Colonic mucosa (tissue), 4 donors: Measurements from ENCODE around the gene IFT27. TPM values are rescaled to one million over a fixed set of nuclear protein-coding genes. Genes with fewer than 3 reads are reported as not detected.

Experiments used
- DNase-seq: peaks from one replicate; pipeline ENCODE4 v3.0.0-alpha.2; 2020
- H3K27ac ChIP-seq: fragments of 200-600 bp; one replicate; pipeline ENCODE4 v1.8.0; 2021
- H3K27me3 ChIP-seq: fragments of 200-600 bp; one replicate; pipeline ENCODE4 v1.8.0; 2021
- H3K36me3 ChIP-seq: fragments of 200-600 bp; one replicate; pipeline ENCODE4 v1.8.0; 2021
- H3K4me1 ChIP-seq: fragments of 200-600 bp; one replicate; pipeline ENCODE4 v1.8.0; 2021; ENCODE audit warnings: mild to moderate bottlenecking
- H3K4me3 ChIP-seq: fragments of 200-600 bp; one replicate; pipeline ENCODE4 v1.8.0; 2021
- H3K9ac ChIP-seq, 2 donors: one replicate each; pipeline ENCODE4 v1.7.0; 2013; ENCODE audit warnings: control low read depth in 2 of 2, low read depth in 2 of 2, low read length in 2 of 2
- H3K9me3 ChIP-seq: fragments of 200-600 bp; one replicate; pipeline ENCODE4 v1.8.0; 2021
- CTCF ChIP-seq: fragments of 200-600 bp; IDR thresholded peaks from one replicate; pipeline ENCODE4 v1.8.0; 2022; ENCODE audit warnings: antibody characterized with exemption, mild to moderate bottlenecking
- intact Hi-C: fragments of 100-400 bp; cut with DNase I; formaldehyde crosslinking; loops from one replicate; pipeline ENCODE4 v1.14.1; 2022
- total RNA-seq, 2 donors: library from RNA; stranded (reverse); fragmentation: NEBNext Ultra II Directional in 1 of 2; extraction: Animal tissue kit (Norgen Biotek cat#: 25700) in 1 of 2; gene quantifications; one replicate each; pipeline ENCODE4 v1.2.1, GENCODE V29; 2021
- donor health status: healthy.
- donor health status: DM: no; HTN: no; CAD: no.
- donor health status: DM: no; HTN: no; CAD: no.

IFT27 gene
- total RNA-seq, 2 donors from 2014 or later, result 27.1 to 44.6 TPM

GRCh38 chr22:36772451-36772850 lies 3.5 kb downstream of the IFT27 start:
- Histone ChIP-seq H3K9me3 (no peaks in the 10 kb centered on the region), H3K27ac (no peak overlapping the region), H3K27me3 (no peaks in the 10 kb centered on the region), H3K9ac (no peak overlapping the region), H3K4me3 (no peak overlapping the region), H3K4me1 (peaks cover 4% of the 10 kb centered on the region), H3K36me3 (no peaks in the 10 kb centered on the region)
- TF ChIP-seq CTCF, result no peak
- DNase-seq, result no peak
- intact Hi-C loops, result no loop called here

DNA sequence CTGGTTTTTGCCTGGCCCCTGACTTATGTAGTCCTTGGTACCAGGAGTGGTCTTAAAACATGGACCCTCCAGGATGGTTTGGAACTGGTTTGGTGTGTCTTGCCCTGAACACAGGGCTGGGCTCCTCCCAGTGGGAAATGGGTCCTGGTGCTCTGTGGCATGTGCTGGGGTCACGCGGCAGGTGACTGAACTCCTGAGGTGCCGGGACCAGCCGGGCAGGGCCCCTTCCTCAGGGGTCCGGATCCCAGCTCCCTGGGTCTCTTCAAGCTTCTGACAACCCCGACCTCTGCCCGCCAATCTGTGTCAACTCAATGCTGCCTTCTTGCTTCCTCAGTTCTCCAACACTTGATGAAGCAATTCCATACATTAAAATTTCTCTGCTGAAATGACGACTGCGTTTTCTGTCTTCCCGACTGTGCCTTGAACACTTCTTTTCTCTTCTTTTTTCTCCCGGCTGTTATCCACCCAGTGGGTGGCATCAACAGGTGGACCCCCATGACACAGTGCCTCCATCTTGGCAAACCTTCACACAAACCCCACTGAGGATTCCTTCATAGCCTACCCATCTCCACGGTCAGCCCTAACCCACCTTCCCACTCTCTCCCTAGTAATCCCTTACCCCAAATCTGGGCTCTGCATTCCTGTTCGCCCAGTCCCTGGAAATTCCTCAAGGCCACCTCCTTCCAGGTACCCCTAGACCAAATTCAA lies 4.4 kb downstream of the IFT27 start:
- Histone ChIP-seq H3K4me3 (no peak overlapping the region), H3K9ac (no peak overlapping the region), H3K4me1 (peaks cover under 1% of the 10 kb centered on the region), H3K36me3 (no peaks in the 10 kb centered on the region), H3K27ac (no peak overlapping the region), H3K27me3 (no peaks in the 10 kb centered on the region), H3K9me3 (no peaks in the 10 kb centered on the region)
- DNase-seq, result no peak
- intact Hi-C loops, result no loop called here
- TF ChIP-seq CTCF, result no peak

DNA sequence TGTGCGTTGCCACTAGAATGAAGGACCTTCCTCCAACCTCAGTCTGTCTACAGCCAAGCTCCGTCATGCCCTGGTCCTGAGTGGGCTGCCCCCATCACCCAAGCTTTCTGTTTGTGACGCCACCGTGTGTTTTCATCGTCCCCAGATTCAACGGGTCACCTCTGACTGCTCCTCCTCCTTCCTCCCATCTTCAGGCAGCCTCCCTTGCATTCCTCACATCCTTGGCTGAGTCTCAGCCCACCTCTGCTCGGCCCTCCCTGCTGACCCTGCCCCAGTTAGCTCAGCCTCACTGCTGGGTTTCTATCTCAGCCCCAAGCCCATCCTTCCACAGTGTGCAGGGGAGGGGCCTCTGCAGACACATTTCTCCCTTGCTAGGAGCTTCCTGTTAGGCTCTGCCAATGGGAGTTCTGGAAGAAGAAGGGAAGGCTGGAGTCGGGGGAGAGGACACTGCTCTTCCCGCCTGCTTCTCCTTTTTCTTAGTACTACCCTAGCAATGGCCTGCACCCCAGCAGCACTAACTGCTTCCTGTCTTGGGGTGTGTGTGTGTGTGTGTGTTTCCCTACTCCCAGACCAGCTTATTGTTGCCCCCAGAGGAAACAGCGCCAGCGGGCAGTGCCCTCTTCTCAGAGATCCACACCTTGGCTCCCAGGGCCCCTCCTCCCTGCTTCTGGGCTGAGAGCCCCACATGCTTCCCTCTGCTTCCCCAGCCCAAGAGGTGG lies 5.2 kb downstream of the IFT27 start:
- intact Hi-C loops, result no loop called here
- TF ChIP-seq CTCF, result no peak
- H3K27me3 ChIP-seq, result no peaks in the 10 kb centered on the region
- H3K36me3 ChIP-seq, result no peaks in the 10 kb centered on the region
- DNase-seq, result no peak
- no peaks in the 10 kb centered on the region for H3K9me3 ChIP-seq
- H3K4me3 ChIP-seq, result no peak overlapping the region
- H3K9ac ChIP-seq, result no peak overlapping the region
- H3K4me1 ChIP-seq, result no peaks in the 10 kb centered on the region
- H3K27ac ChIP-seq, result no peak overlapping the region

DNA sequence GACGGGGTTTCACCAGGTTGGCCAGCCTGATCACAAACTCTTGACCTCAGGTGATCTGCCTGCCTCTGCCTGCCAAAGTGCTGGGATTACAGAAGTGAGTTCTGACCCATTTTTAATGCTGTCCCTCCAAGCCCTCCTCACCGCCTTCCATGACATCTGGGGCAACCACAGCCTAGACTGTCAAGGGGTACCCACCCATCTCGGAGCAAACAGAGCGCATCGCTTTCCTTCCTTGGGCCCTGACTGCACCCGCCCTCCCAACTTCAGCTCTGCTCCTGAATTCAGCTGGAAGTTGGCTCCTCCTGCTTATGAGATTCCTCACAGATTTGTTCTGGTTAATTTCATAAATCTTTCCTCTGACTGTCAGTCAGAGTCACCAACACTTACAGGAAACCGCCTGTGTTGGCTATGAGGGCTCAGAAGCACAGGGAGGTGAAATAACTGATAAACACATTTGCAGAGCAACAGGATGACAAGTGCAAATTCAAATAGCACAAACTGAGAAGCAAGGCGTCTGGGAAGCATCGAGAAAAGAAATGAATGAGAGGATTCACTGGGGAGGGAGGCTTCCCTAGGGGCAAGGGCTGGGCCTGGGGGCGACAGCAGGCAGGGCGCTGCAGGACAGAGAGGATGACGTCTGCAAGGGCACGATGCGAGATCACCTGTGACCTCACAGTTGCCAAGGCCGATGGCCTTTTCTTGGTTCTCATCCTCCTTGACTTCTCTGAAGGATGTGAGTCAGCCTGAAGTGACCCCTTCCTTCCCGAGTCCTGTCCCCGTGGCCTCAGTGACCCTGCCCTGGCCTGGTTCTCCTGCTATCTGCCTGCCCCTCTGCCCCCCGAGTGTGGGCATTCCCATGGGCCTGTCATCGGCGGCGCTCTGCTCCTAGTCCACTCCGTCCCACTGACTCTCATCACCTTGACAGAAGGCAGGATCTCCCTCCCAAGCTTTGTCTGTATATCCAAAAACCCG lies 6.1 kb downstream of the IFT27 start:
- no peak overlapping the region for H3K4me3 ChIP-seq
- H3K27me3 ChIP-seq, result no peaks in the 10 kb centered on the region
- no peak for DNase-seq
- intact Hi-C loops, result loop anchor here (10.0 kb wide), 1 partner anchor 225 kb away; no protein-coding TSS in a partner anchor
- H3K9ac ChIP-seq, result no peak overlapping the region
- no peaks in the 10 kb centered on the region for H3K36me3 ChIP-seq
- no peak overlapping the region for H3K27ac ChIP-seq
- no peak for TF ChIP-seq CTCF
- no peaks in the 10 kb centered on the region for H3K4me1 ChIP-seq
- no peaks in the 10 kb centered on the region for H3K9me3 ChIP-seq

- Histone ChIP-seq H3K36me3 (no peaks in the 10 kb centered on the region), H3K9ac (no peak overlapping the region), H3K27me3 (no peaks in the 10 kb centered on the region), H3K4me1 (no peaks in the 10 kb centered on the region), H3K9me3 (no peaks in the 10 kb centered on the region), H3K4me3 (no peak overlapping the region), H3K27ac (no peak overlapping the region)
- no peak for DNase-seq
- no peak for TF ChIP-seq CTCF
- intact Hi-C loops, result loop anchor here (10.0 kb wide), 1 partner anchor 224 kb away; no protein-coding TSS in a partner anchor
Observed at GRCh38 chr22:36768616-36769015, 7.3 kb downstream of the IFT27 start.
